ENCODE measurements around the gene CHM. TPM values are rescaled to one million over a fixed set of nuclear protein-coding genes. Genes with fewer than 3 reads are reported as not detected.
"Not testable (repeated sequence)": the region's sequence is repeated elsewhere in the genome, so short reads cannot be mapped to it uniquely, and the experiment has no call there.

Gene CHM
- total RNA-seq, 1 donor = 32.0 TPM

GRCh38 chrX:85941275-85941674 lies 106.1 kb downstream of the CHM start:
- DNase-seq (ENCODE audit: low read depth) = no peak
- H3K4me3 ChIP-seq (ENCODE audit: low read depth, low read length) = no peak overlapping the region

GRCh38 chrX:85939942-85940341 lies 107.4 kb downstream of the CHM start:
- not testable (repeated sequence) for H3K4me3 ChIP-seq (ENCODE audit: low read depth, low read length); DNase-seq (ENCODE audit: low read depth)

More at GRCh38 chrX:85941275-85941674, 106.1 kb downstream of the CHM start:
- TF ChIP-seq CTCF (IDR thresholded peaks at IDR 0.05; ENCODE audit: insufficient read depth, low read depth, low read length) = no peak

GRCh38 chrX:85934399-85934798 lies 113.0 kb downstream of the CHM start:
- not testable (repeated sequence) for H3K4me3 ChIP-seq (ENCODE audit: low read depth, low read length); DNase-seq (ENCODE audit: low read depth)

- TF ChIP-seq CTCF (IDR thresholded peaks at IDR 0.05; ENCODE audit: insufficient read depth, low read depth, low read length) = no peak
- no peak overlapping the region for H3K4me3 ChIP-seq (ENCODE audit: low read depth, low read length)
- DNase-seq (ENCODE audit: low read depth) = no peak
Observed at GRCh38 chrX:85930099-85930498, 117.3 kb downstream of the CHM start.

GRCh38 chrX:85928606-85929005 lies 118.8 kb downstream of the CHM start:
- TF ChIP-seq CTCF (IDR thresholded peaks at IDR 0.05; ENCODE audit: insufficient read depth, low read depth, low read length) = no peak
- no peak overlapping the region for H3K4me3 ChIP-seq (ENCODE audit: low read depth, low read length)
- no peak for DNase-seq (ENCODE audit: low read depth)

GRCh38 chrX:85927740-85928139 lies 119.6 kb downstream of the CHM start:
- no peak for TF ChIP-seq CTCF (IDR thresholded peaks at IDR 0.05; ENCODE audit: insufficient read depth, low read depth, low read length)
- H3K4me3 ChIP-seq (ENCODE audit: low read depth, low read length) = no peak overlapping the region
- no peak for DNase-seq (ENCODE audit: low read depth)

GRCh38 chrX:85922821-85923220 lies 124.5 kb downstream of the CHM start:
- no peak overlapping the region for H3K4me3 ChIP-seq (ENCODE audit: low read depth, low read length)
- DNase-seq (ENCODE audit: low read depth) = peak; percentile 75
- no peak for TF ChIP-seq CTCF (IDR thresholded peaks at IDR 0.05; ENCODE audit: insufficient read depth, low read depth, low read length)

- not testable (repeated sequence) for DNase-seq (ENCODE audit: low read depth); H3K4me3 ChIP-seq (ENCODE audit: low read depth, low read length)
Observed at GRCh38 chrX:85916656-85917280, 130.6 kb downstream of the CHM start.

All from fibroblast of villous mesenchyme (primary cell).